Lung (tissue), 12 donors: Measurements from ENCODE around the gene BNIP5. TPM values are rescaled to one million over a fixed set of nuclear protein-coding genes. Genes with fewer than 3 reads are reported as not detected.

ENCODE experiments used
- ATAC-seq: fragments of 200-7000 bp; cut with Tn5 transposase; one replicate; pipeline ENCODE4 v1.9.1; 2020; ENCODE audit warnings: moderate number of reproducible peaks; ENCODE audit not compliant: insufficient read depth, low FRiP score
- DNase-seq, 3 donors: peaks; one replicate each; pipeline ENCODE4 v3.0.0-alpha.2; 2013 to 2017
- H3K27ac ChIP-seq, 2 donors: one replicate each; pipeline ENCODE4 v1.5.1; 2013; ENCODE audit warnings: mild to moderate bottlenecking in 2 of 2, moderate library complexity in 2 of 2, control low read depth in 1 of 2, inconsistent platforms in 1 of 2, low read depth in 1 of 2, low read length in 1 of 2
- H3K27me3 ChIP-seq, 3 donors: one replicate each; pipeline ENCODE4 v1.5.1; 2013; ENCODE audit warnings: low read length in 2 of 3; ENCODE audit not compliant: control insufficient read depth in 3 of 3, insufficient read depth in 3 of 3
- H3K36me3 ChIP-seq, 4 donors: one replicate each; pipeline ENCODE4 v1.5.1; 2013; ENCODE audit warnings: low read length in 4 of 4, mild to moderate bottlenecking in 1 of 4, moderate library complexity in 1 of 4; ENCODE audit not compliant: control insufficient read depth in 4 of 4, insufficient read depth in 4 of 4
- H3K4me1 ChIP-seq, 5 donors: one replicate each; pipeline ENCODE4 v1.5.1; 2013; ENCODE audit warnings: low read length in 5 of 5, mild to moderate bottlenecking in 2 of 5, moderate library complexity in 1 of 5; ENCODE audit not compliant: control insufficient read depth in 5 of 5, insufficient read depth in 5 of 5
- H3K4me3 ChIP-seq: one replicate; pipeline ENCODE4 v1.5.1; 2013; ENCODE audit warnings: mild to moderate bottlenecking, control low read depth, moderate library complexity
- H3K9ac ChIP-seq, 2 donors: one replicate each; pipeline ENCODE4 v1.5.1; 2013; ENCODE audit warnings: low read length in 2 of 2, control low read depth in 1 of 2; ENCODE audit not compliant: insufficient read depth in 1 of 2
- H3K9me3 ChIP-seq, 4 donors: one replicate each; pipeline ENCODE4 v1.5.1; 2013; ENCODE audit warnings: low read length in 3 of 4, mild to moderate bottlenecking in 1 of 4, moderate library complexity in 1 of 4; ENCODE audit not compliant: control insufficient read depth in 4 of 4, insufficient read depth in 3 of 4
- WGBS, 2 donors: extraction: QIAGEN DNeasy Blood & Tissue Kit; methylation state at CpG; one replicate each; pipeline ENCODE4 v1.1.7; 2013; 5-methylcytosine and 5-hydroxymethylcytosine counted together
- polyA plus RNA-seq, 2 donors: library from polyadenylated mRNA; stranded (reverse); fragments of 200-250 nt; gene quantifications; one replicate each; pipeline ENCODE4 v1.2.1, GENCODE V29; 2013
- total RNA-seq, 2 donors: library from RNA; depleted of rRNA in 1 of 2; stranded (reverse); fragments of >200 nt in 1 of 2; gene quantifications; one replicate each; pipeline ENCODE4 v1.2.1, GENCODE V29; 2014 to 2021
- TF ChIP-seq, protein P1 (sequence below): IDR thresholded peaks from 2 replicates; pipeline ENCODE4 v1.5.1; 2012; ENCODE audit warnings: mild to moderate bottlenecking; ENCODE audit errors: control extremely low read depth, extremely low read depth
- donor health status: control.
- donor health status: control.
- donor health status: Bipolar disorder and iron deficiency.
- donor health status: healthy.
- donor health status: DM: yes; HTN: yes; CAD: no.

BNIP5 gene
- total and polyA plus RNA-seq, 4 donors = 0.02 to 0.09 (median 0.06) TPM; not detected in 1

DNA sequence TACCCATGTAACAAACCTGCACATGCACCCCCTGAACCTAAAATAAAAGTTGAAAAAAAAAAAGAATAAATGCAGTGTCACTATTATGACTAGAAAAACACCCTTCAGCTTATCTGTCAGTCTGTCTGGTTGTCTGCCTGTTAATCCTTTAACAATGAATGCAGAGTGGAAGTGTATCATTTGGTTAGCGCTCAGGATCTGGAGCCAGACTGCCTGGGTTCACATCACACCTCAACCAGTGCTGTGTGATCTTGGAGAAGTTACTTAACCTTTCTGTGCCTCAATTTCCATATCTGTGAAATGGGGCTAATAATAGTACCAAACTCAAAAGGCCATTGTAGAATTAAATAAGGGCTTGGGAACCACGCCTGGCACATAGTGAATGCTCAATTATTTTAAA lies 34.0 kb upstream of the BNIP5 start:
- DNase-seq (no peak), ATAC-seq (no peak)
- no peaks in the 10 kb centered on the region for H3K9me3 ChIP-seq
- peaks cover 0 to 8% (median 0%) of the 10 kb centered on the region in 4 donors for H3K36me3 ChIP-seq
- peaks cover 0 to 6% (median 0%) of the 10 kb centered on the region in 3 donors for H3K27me3 ChIP-seq
- TF ChIP-seq, protein P1, sequence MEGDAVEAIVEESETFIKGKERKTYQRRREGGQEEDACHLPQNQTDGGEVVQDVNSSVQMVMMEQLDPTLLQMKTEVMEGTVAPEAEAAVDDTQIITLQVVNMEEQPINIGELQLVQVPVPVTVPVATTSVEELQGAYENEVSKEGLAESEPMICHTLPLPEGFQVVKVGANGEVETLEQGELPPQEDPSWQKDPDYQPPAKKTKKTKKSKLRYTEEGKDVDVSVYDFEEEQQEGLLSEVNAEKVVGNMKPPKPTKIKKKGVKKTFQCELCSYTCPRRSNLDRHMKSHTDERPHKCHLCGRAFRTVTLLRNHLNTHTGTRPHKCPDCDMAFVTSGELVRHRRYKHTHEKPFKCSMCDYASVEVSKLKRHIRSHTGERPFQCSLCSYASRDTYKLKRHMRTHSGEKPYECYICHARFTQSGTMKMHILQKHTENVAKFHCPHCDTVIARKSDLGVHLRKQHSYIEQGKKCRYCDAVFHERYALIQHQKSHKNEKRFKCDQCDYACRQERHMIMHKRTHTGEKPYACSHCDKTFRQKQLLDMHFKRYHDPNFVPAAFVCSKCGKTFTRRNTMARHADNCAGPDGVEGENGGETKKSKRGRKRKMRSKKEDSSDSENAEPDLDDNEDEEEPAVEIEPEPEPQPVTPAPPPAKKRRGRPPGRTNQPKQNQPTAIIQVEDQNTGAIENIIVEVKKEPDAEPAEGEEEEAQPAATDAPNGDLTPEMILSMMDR = no peak
- no peak overlapping the region for H3K27ac ChIP-seq
- H3K4me1 ChIP-seq = no peaks in the 10 kb centered on the region
- H3K9ac ChIP-seq = no peak overlapping the region
- 100% methylated on average over 2 of the region's 2 CpGs for WGBS, 2 donors
- H3K4me3 ChIP-seq = no peak overlapping the region

DNA sequence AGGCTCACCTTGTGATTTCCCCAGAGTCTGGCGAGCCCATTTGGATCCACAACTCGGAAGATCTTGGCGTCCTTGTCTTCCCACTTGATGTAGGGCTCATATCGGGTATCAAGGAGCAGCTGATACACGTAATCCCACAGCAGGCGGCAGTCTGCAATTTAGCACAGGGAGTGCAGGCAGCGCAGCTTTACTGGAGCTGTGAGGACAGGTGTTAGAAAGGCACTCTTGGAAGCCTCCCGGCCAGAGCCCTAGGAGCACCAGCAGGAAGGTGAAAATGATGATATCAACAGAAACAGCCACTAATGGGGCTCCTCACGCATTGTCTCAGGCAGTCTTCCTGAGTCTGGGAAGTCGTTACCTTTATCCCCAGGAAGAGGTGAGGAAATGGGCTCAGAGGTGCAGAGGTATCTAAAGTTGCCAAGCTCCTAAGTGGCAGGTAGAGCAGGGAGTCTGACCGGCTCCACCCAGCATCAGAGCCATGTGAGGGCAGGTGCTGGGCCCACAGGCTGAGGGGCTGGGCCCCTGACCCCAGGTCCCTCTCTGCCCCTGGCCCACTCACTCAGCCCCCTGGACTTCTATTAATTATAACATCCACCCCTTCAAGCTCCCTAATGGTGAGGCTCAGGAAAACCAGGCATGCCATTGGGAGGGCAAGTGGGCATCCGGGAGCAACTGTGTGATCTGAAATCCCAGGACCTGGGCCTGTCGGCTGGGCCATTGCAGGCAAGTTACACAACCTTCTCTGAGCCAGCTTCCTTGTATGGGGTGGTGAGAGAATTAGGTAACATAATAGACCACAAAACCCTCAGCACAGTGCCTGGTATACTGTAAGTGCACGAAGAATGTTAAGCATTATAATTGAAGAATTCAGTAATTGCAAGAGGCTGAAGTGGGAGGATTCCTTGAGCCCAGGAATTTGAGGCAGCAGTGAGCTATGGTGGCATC lies 32.5 kb upstream of the BNIP5 start:
- TF ChIP-seq, protein P1 = no peak
- no peaks in the 10 kb centered on the region for H3K4me1 ChIP-seq
- DNase-seq (no peak), ATAC-seq (peak; percentile 36)
- peaks cover 0 to 8% (median 0%) of the 10 kb centered on the region in 4 donors for H3K36me3 ChIP-seq
- H3K9ac ChIP-seq = no peak overlapping the region
- peaks cover 0 to 6% (median 0%) of the 10 kb centered on the region in 3 donors for H3K27me3 ChIP-seq
- no peaks in the 10 kb centered on the region for H3K9me3 ChIP-seq
- H3K27ac ChIP-seq = no peak overlapping the region
- no peak overlapping the region for H3K4me3 ChIP-seq
- 70 to 82% methylated on average over 14 of the region's 14 CpGs for WGBS, 2 donors

DNA sequence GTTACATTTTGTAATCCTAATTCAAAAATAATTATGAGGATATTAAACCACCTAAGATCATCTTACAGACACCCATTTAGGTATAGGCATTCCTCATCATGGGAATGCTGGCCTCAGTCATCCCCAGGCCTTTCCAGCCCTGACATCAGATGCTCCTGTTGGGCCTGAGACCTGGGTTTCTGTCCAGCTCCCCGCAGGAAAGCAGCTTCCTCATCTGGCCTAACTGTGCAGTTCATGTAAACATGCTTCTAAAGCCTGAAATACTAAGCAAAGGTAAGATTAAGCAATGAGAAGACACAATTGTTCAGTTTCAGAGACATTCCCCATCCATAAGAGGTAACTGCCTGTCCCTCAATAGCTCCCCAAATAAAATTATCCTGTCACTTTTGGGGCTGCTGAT lies 31.7 kb upstream of the BNIP5 start:
- H3K4me3 ChIP-seq = no peak overlapping the region
- H3K27ac ChIP-seq = no peak overlapping the region
- H3K9me3 ChIP-seq = no peaks in the 10 kb centered on the region
- peaks cover 0 to 8% (median 0%) of the 10 kb centered on the region in 4 donors for H3K36me3 ChIP-seq
- H3K9ac ChIP-seq = no peak overlapping the region
- TF ChIP-seq, protein P1 = no peak
- no peaks in the 10 kb centered on the region for H3K4me1 ChIP-seq
- DNase-seq (no peak), ATAC-seq (no peak)
- H3K27me3 ChIP-seq = peaks cover 0 to 1% (median 0%) of the 10 kb centered on the region in 3 donors
- WGBS, 2 donors = 26 to 69% methylated on average over 1 of the region's 1 CpG
